Keratinocyte (primary cell): ENCODE results near the gene PCDHGA2.

Experiments used
- EZH2 ChIP-seq: IDR thresholded peaks from one replicate; pipeline ENCODE4 v1.6.1; 2012; ENCODE audit warnings: inconsistent platforms, mild to moderate bottlenecking, low read length, moderate library complexity
- TF ChIP-seq, protein P1 (sequence below), 3 experiments: IDR thresholded peaks in 1 of 3; conservative IDR thresholded peaks in 1 of 3; optimal IDR thresholded peaks in 1 of 3; 2 replicates in 2 of 3; 3 replicates in 1 of 3; pipeline versions ENCODE3 to v1.5.1; 2011; ENCODE audit warnings: low read length in 3 of 3, mild to moderate bottlenecking in 3 of 3, moderate library complexity in 2 of 3, control low read depth in 1 of 3, inconsistent platforms in 1 of 3; ENCODE audit not compliant: insufficient read depth in 2 of 3; ENCODE audit errors: extremely low read depth in 1 of 3

DNA sequence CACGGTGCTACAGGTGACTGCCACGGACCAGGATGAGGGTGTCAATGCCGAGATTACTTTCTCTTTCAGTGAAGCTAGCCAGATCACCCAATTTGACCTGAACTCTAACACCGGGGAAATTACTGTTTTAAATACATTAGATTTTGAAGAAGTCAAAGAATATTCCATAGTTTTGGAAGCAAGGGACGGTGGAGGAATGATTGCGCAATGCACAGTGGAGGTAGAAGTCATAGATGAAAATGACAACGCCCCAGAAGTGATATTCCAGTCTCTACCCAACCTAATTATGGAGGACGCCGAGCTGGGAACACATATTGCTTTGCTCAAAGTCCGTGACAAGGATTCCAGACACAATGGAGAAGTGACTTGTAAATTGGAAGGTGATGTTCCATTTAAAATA lies 50.1 kb downstream of the PCDHGA2 start:
- TF ChIP-seq, protein P1, sequence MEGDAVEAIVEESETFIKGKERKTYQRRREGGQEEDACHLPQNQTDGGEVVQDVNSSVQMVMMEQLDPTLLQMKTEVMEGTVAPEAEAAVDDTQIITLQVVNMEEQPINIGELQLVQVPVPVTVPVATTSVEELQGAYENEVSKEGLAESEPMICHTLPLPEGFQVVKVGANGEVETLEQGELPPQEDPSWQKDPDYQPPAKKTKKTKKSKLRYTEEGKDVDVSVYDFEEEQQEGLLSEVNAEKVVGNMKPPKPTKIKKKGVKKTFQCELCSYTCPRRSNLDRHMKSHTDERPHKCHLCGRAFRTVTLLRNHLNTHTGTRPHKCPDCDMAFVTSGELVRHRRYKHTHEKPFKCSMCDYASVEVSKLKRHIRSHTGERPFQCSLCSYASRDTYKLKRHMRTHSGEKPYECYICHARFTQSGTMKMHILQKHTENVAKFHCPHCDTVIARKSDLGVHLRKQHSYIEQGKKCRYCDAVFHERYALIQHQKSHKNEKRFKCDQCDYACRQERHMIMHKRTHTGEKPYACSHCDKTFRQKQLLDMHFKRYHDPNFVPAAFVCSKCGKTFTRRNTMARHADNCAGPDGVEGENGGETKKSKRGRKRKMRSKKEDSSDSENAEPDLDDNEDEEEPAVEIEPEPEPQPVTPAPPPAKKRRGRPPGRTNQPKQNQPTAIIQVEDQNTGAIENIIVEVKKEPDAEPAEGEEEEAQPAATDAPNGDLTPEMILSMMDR (optimal IDR thresholded peaks at IDR 0.05 in 1 of 3, IDR thresholded peaks at IDR 0.05 in 1 of 3, conservative IDR thresholded peaks at IDR 0.05 in 1 of 3; ENCODE audit: extremely low read depth in 1 of 3, insufficient read depth in 2 of 3, low read length in 3 of 3): no peak
- no peak for TF ChIP-seq EZH2
